HG02852 (cell line): Measurements from ENCODE around the gene ADAM33.

Source experiments
- ATAC-seq: cut with Tn5 transposase; IDR thresholded peaks from one replicate; pipeline ENCODE4 v1.9.1; 2021; ENCODE audit warnings: mild to moderate bottlenecking, moderate library complexity; ENCODE audit not compliant: unreplicated experiment

Gene ADAM33

DNA sequence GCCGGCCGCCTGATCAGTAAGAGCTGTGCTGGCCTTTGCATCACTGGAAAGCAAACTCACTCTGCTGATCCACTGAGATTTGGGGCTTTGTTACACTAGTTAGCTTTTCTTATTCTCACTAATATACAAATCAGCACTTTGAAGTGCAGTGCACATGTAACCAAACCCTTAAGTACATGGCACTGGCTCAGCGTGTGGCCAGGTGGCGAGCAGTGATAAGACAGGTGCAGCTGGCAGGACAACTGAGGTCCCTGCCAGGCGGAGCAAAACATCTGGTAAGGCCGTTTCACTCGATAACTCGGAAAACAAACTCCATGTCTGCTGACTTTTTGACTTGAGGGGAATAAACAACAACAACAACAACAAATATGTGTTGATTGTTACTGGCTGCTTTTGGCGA, 29.6 kb downstream of the ADAM33 start:
- ATAC-seq = no peak

DNA sequence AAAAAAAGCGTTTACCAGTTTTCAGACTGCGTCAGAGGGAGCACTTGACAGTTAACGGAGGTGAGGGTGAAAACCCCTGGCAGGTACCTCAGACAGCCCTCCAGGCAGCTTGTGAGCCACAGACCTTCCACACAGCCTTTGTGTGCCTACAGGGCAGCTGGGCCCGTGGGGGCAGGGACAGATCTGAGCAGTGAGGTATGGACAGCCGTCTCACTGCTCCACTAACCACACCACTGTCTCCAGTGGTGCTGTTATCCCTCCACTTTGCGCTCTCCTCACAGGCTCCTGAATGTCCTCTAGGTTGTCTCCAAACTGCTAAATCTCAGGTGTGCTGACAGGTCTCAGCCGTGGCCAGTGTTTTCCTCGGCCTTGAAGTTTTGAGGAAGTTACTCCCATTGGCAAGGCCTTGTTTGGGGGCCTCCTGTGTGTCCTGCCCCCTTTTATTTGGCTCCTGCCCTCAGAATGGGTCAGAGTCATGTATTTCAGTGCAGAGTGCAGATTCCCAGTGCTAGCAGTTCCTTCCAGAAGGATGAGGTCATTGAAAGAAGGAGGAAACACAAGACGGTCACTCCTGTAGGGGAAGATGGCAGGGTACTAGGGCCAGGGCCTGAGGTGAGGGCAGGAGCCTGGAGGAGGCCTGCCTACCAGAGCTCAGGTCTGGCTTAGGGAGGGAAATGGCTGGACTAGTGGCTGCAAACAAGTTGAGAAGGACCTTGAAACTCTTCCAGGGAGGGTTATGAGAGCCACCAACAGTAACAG, 30.4 kb downstream of the ADAM33 start:
- ATAC-seq = no peak

DNA sequence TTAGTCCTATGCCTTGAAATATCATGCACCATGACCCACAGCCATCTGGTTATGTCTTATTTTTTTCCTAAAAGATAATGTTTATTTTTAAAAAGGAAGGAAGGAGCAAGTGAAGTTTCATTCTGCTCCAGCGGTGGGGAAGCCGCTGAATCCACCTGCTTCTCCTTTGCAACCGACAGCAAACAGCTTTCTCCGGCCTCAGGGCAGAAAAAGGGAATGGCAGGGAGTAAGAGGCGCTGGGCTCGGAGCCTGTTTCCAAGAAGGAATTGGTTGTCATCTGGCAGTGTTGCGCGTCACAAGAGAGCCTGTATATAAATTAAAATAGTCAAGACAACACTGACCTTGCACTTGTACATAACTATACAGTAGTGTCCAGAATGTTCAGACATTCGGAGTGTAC, 32.9 kb downstream of the ADAM33 start:
- ATAC-seq = no peak

DNA sequence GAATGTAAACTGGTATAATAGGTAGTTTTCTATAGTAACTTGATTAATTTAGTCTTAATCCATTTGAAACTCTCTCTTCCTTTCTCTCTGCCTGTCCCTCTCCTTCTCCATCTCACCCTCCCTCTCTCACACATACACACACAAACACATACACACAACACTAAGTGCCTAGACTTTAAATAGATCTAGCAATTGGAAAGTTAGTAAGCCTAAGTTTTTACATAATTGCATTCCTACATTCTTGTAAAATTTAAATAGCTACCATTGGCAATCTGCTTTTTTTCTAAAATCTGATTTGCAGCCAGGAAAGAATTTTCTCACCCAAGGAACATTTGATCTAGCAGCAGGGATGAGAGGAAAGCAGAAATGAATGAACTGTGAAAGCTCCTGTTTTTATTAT, 34.3 kb downstream of the ADAM33 start:
- ATAC-seq = no peak

DNA sequence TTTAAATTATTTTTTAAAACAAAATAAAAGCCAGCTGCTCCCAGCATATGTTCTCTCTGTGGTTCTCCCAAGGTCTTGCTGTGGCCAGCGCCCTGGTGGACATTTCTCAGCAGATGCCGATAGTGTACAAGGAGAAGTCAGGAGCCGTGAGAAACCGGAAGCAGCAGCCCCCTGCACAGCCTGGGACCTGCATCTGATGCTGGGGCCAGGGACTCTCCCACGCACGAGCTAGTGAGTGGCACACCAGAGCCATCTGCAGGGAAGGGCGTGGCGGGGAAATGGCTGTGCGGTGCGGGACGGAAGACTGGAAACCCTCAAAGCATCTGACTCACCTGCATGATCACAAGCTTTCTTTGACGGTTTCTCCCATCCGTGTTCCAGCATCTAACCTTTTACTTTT, 35.2 kb downstream of the ADAM33 start:
- ATAC-seq = no peak

DNA sequence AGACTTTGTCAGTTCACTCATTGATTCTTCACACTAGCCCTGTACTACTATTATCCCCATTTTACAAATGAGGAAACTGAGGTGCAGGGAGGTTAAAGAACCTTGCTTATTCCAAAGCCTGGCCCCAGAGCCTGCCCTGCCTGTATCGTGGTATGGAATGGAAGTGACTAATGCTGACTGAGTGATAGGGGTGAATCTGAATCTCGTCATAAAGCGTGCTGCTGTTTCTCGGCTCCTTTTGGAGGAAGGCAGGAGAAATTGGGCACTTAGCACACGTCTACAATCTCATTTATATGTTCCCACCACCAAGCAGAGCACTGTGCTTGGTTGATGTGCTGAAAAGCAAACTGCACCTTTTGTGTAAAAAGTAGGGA, 35.8 kb downstream of the ADAM33 start:
- no peak for ATAC-seq

DNA sequence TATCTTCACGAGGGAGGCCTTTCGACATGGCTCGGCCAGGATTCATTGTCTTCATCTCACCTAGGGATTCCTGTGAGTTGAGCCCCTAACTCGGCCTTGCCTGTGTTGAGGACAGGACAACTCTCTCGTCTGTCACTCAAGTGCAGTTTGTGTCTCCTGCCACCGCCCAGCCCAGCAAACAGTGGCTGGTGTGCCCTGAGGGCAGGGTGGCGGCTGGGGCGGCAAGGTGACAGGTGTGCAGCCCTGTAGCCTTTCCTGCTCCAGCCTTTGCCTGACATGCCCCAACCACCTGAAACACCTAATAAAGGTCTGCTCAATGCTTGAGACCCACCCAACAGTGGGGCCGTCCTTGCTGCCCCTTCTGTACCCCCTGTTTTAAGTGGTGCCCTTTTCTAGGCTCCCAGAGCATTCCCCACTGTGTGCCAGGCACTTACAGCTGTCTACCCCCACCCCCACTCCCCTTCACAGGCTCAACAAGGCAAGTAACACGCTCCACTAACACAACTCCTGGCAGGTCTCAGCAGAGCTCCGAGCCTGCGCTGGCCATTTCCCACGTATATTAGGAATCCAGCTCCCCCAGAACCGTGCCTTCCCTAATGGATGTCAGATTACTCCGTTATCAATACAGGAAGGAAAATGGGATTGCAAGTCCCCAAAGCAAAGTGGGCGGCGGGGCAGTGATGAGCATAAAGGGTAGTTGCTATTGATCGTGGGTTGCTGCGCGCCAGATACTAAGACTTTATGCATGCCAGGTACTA, 36.3 kb downstream of the ADAM33 start:
- ATAC-seq = no peak

DNA sequence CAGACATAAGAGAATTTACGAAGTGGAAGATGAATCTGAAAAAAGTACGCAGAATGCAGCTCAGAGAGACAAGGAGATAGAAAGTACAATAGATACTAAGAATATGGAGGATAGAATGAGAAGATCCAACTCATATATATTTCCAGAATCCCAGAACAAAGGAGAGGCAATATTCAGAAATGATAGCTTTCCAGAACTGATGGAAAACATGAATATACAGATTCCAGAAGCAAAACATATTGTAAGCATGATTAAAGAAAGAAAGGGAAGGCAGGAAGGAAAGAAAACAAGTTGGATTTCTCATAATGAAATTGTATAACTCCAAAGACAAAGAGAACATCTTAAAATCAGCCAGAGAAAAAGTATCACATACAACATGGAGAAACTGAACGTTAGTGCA, 41.6 kb downstream of the ADAM33 start:
- no peak for ATAC-seq

DNA sequence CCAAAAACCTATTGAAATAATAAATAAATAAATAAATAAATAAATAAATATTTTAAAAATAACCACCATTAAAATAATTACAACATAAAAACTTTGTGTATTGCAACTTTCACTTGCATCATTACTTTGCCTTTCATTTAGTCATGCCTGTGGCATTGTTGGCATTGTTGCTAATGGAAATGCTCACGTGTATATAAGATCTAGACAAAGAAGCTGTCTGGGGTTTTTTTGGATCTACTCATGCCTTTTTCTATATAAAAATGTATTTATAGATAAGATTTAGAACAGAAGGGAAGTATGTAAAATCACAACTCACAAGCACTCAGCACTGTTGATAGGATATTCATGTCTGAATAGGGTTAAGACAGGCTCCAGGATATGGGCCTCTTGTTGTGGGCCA, 46.5 kb downstream of the ADAM33 start:
- no peak for ATAC-seq

DNA sequence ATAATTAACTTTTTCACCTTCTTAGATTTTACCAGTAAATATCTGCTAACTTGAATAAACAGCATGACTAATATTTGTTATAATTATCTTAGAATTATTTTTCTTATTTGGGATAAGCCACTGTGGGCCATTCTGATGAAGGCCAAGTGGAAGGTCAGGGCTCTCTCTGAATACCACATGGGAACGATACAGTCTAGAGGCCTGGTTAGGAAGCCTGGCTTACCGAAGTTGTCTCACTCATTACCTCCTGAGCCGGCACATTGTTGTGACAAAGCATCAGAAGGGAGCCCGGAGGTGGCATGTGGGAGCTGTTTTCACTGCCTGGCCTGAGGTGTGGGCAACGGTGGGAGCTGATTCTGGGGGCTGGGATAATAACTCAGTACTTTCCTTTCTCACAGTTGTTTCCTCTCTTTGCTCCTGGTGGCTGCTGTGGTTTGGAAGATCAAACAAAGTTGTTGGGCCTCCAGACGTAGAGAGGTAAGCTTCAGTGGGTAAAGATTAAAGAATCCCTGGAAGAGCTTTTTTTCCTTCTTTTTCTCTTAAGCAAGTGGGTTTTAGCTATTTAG, 47.8 kb downstream of the ADAM33 start:
- ATAC-seq = no peak

DNA sequence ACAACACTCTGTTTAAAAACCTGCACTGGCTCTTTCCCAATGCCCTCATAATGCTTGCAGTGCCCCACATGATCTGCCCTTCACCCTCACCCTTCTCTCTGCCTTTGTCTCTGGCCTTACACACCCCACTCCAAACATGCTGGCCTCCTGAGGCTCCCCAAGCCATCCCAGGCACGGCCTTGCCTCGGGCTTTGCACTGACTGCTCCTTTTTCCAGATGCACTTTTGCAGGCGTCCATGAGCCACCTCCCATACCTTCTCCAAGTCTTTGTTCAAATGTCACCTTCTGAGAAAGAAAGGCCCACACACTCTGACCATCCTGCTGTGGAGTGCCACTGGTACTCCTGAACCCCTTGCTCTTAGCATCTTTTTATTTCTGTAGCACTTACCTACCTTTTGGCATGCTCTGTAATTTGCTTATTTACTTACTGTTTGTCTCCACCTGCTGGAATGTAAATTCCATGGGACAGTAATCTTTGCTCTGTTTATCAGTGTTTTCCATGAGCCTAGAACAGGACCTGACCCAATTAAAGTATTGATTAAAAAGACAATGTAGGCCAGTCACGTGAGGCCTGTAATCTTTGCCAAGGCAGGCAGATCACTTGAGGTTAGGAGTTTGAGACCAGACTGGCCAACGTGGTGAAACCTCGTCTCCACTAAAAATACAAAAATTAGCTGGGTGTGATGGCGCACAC, 49.4 kb downstream of the ADAM33 start:
- no peak for ATAC-seq

DNA sequence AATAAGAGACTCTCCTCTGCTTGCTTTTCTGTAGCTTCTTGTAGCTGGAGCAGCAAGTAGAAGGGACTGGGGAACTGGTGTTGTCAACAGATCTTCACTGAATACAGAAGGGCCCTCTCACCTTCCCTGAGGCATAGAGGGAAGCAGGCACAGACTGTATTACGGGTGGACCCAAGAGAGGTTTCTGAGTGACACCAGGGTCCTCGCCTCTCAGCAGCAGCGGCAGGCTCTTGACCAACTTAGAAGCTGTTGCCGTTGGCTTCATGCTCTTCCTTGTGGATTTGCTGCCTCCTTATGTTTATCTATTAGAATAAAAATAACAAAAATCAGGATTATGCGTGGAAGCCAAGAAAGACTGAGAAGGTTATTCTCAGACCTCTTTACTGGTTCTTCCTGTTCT, 50.3 kb downstream of the ADAM33 start:
- no peak for ATAC-seq

DNA sequence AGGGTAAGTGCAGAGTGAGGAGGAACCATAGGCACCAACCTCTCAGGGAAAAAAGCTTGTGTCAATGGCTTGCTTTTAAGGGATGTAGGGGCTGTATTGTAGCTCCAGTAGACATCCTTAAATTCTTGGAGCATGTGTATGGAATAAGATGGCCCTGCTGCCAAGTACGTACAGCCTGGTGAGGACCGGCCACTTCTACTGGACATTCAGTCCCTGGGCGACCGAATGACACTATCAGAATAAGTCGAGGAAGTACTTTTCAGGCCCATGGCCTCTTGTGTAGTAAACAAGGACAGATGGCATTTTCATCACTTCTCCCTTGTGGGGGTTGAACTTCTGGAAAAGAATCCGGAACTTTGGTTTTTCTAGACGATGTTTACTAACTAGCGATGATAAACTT, 51.4 kb downstream of the ADAM33 start:
- ATAC-seq = no peak

DNA sequence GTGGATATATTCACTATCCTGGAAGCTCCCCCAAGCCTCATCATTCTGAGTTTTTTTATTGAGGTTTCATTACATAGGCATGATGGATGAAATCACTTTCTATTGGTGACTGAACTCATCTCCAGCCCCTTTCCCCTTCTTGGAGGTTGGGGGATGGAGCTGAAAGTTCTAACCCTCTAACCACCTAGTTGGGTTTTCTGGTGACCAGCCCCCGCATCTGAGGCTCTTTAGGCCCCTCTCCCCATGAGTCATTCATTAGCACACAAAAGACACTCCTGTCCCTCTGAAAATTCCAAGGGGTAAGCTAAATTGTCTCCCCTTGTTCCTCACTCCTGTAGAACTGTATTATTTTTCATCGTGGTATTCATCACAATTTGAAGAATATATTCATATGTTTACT, 51.9 kb downstream of the ADAM33 start:
- ATAC-seq = no peak

DNA sequence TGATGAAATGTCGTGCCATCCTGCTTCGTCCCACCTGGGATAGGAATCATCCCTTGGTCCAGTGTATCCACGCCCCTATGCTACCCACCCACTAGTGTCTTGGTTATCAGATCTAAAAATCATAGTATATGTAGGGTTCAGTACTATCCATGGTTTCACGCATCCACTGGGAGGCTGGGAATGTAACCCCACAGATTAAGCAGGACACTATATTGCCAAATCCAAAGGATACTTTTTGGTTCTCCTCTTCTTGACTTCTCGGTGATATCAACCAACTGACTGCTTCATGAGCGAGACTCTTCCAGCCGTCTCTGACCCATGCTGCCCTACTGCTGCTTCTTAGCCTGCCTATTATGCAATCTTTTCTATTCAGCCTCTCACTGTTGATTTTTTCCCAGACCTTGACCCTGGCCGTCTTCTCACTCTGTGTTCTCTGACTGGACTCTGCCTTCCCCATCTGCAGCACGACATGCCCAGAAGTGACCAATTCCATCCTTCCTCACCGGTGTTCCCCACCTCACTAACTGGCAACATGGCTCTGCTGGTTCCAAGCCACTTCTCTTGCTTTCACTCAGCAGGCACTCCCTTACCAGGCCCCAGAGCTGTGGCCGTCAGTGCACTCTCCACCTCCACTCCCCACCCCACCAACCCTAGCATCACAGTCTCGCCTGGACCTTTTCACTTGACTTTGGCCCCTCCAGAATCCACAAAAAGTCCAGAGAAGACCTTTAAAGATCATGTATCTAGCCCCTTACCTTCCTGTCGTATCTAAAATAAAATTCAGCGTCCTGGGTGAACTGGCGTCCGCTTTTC, 53.1 kb downstream of the ADAM33 start:
- ATAC-seq = no peak

DNA sequence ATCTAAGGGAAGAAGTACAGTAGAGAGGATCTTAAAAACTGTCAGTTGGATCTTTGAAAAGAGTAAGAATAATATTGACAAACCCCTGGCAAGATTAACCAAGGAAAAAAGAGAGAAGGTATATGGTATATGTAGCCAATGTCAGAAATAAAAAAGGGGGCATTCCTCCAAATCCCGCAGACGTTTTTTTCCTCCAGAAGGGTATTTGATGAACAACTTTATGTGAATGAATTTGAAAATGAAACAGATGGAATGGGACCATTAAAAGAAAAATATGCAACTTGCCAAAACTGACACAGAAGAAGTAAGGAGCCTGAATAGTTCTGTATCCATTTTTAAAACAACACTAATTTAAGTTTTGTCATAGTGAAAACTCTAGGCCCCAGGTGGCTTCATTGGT, 54.3 kb downstream of the ADAM33 start:
- ATAC-seq = no peak

DNA sequence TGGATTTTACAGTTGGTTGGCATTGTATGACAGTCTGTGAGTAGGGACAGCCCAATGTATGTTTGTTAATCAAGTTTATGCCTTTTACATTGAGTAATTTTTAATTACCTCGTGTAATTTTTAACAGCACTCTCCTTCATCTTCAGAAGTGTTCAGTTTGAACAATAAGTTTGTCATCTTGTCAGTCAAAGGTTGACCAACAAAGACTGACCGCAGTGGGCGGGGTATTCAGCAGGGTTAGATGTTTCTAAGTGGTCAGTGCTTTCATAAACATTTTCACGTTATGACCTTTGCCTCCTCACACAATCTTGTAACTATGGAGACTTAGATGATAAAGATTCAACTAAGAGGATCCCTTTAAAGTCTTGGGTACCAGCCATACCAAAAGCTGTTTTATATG, 59.4 kb downstream of the ADAM33 start:
- no peak for ATAC-seq

DNA sequence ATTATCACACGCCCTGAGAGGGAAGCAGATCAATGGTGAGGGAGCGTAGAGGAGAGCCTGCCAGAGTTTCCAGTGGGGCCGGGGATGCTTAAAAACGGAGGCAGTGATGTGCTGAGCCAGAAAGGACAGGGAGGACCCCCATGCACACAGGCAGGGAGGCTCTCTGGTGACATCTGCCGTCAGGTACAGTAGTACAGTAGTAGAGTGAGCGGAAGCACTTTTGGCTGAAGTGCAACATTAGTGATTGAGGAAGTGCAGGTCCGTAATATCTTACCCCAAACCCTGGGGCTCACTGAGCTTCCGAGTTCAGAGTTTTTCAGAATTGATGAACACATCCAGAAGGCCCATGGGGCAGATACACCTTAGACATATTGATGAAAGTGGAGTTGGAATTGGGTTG, 60.7 kb downstream of the ADAM33 start:
- no peak for ATAC-seq
